GM18505 (cell line): ENCODE data around the gene CMTM8.

Source experiments
- ATAC-seq: cut with Tn5 transposase; IDR thresholded peaks from one replicate; pipeline ENCODE4 v1.9.1; 2021; ENCODE audit not compliant: unreplicated experiment
- POLR2A ChIP-seq: IDR thresholded peaks from 4 replicates; pipeline ENCODE4 v1.6.1; 2011; ENCODE audit warnings: borderline replicate concordance; ENCODE audit not compliant: insufficient read depth, insufficient read length; ENCODE audit errors: extremely low read depth

Gene CMTM8

GRCh38 chr3:32243519-32243918, 5.0 kb downstream of the CMTM8 start:
- TF ChIP-seq POLR2A = no peak
- no peak for ATAC-seq

- no peak for TF ChIP-seq POLR2A
- ATAC-seq = no peak
These were observed 6.7 kb downstream of the CMTM8 start for GRCh38 chr3:32245200-32245599.

GRCh38 chr3:32246079-32246675, 7.7 kb downstream of the CMTM8 start:
- no peak for ATAC-seq
- no peak for TF ChIP-seq POLR2A

GRCh38 chr3:32249184-32249782, 10.8 kb downstream of the CMTM8 start:
- ATAC-seq = no peak
- TF ChIP-seq POLR2A = no peak

GRCh38 chr3:32254268-32254667, 15.8 kb downstream of the CMTM8 start:
- no peak for TF ChIP-seq POLR2A
- ATAC-seq = no peak

- TF ChIP-seq POLR2A = no peak
- no peak for ATAC-seq
These were observed 16.9 kb downstream of the CMTM8 start for GRCh38 chr3:32255345-32255744.

GRCh38 chr3:32256206-32256605, 17.7 kb downstream of the CMTM8 start:
- no peak for ATAC-seq
- no peak for TF ChIP-seq POLR2A

GRCh38 chr3:32257042-32257441, 18.6 kb downstream of the CMTM8 start:
- no peak for TF ChIP-seq POLR2A

GRCh38 chr3:32257641-32258438, 19.4 kb downstream of the CMTM8 start:
- ATAC-seq = no peak
- no peak for TF ChIP-seq POLR2A

More at GRCh38 chr3:32257042-32257441, 18.6 kb downstream of the CMTM8 start:
- ATAC-seq = no peak

GRCh38 chr3:32258869-32259268, 20.4 kb downstream of the CMTM8 start:
- no peak for ATAC-seq

GRCh38 chr3:32261545-32261944, 23.1 kb downstream of the CMTM8 start:
- TF ChIP-seq POLR2A = no peak
- ATAC-seq = no peak

More at GRCh38 chr3:32258869-32259268, 20.4 kb downstream of the CMTM8 start:
- TF ChIP-seq POLR2A = no peak

GRCh38 chr3:32262201-32262600, 23.7 kb downstream of the CMTM8 start:
- no peak for ATAC-seq
- TF ChIP-seq POLR2A = no peak

GRCh38 chr3:32274306-32274705, 35.8 kb downstream of the CMTM8 start:
- no peak for ATAC-seq
- TF ChIP-seq POLR2A = no peak

- no peak for TF ChIP-seq POLR2A
- no peak for ATAC-seq
These were observed 37.0 kb downstream of the CMTM8 start for GRCh38 chr3:32275506-32275905.
